GM18502 (cell line): Measurements from ENCODE around the gene GTF2H2C_2.
"Not testable (repeated sequence)": the region's sequence is repeated elsewhere in the genome, so short reads cannot be mapped to it uniquely, and the experiment has no call there.

Experiments
- ATAC-seq: cut with Tn5 transposase; IDR thresholded peaks from one replicate; pipeline ENCODE4 v1.9.1; 2021; ENCODE audit warnings: mild to moderate bottlenecking; ENCODE audit not compliant: unreplicated experiment, poor library complexity

Gene GTF2H2C_2

DNA sequence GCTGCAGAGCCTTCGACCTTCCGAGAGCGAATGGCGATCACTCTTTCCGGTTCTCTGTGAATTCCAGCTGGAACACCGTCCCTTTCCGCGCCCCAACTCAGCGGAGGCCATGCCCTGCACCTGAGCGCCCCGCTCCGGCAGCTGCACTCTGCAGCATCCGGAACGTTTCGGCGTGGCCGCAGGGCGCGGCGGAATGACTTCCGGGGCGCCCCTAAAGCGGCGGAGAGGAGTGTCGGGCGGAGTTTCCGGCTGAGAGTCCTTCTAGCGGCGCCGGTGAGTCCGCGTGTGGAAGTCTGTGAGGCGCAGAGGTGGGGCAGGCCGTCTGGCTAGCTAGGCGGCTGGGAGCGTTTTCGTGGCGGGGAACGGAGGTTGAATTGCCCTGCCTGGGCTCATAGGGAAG, at the start of gene GTF2H2C_2:
GTF2H2C_2 (plus strand) TSS at position 252 of the 400 bp plus-strand sequence.
- ATAC-seq = peak; percentile 98

DNA sequence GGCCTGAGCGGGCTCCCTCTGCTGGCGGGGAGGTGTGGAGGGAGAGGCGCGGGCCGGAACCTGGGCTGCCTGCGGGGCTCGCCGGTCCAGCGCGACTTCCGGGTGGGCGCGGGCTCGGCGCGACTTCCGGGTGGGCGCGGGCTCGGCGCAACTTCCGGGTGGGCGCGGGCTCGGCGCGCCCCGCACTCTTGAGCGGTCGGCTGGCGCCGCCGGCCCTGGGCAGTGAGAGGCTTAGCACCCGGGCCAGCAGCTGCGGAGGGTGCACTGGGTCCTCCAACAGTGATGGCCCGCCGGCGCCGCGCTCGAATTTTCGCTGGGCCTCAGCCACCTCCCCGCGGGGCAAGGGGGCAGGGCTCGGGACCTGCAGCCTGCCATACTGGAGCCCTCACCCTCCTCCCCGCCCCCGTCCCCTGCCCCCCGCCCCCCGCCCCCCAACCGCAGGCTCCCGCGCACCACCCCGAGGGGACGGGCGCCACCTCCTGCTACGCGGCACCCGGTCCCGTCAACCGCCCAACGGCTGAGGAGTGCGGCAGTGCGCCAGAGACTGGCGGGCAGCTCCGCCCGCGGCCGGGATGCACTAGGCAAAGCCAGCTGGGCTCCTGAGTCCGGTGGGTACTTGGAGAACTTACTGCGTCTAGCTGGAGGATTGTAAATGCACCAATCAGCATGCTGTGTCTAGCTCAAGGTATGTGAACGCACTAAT, 14.0 kb upstream of the GTF2H2C_2 start:
- not testable (repeated sequence) for ATAC-seq

DNA sequence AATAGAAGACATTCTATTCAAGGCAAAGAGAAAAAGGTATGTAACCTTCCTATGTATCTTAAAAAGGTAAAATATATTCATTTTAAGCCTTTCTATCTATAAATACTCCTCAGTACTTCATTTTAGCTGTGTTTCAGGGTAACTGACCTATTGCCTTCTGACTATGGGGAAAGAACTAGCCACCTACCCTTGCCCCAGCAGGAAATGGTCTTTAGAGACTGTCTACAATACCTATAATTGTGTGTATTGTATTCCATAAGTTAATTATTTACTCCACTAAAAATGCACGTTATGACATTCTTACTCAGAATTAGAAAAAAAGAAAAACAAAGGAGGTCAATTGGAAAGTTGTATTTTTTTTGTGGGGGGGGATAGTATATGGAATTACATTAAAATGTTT, 6.2 kb downstream of the GTF2H2C_2 start:
- not testable (repeated sequence) for ATAC-seq

DNA sequence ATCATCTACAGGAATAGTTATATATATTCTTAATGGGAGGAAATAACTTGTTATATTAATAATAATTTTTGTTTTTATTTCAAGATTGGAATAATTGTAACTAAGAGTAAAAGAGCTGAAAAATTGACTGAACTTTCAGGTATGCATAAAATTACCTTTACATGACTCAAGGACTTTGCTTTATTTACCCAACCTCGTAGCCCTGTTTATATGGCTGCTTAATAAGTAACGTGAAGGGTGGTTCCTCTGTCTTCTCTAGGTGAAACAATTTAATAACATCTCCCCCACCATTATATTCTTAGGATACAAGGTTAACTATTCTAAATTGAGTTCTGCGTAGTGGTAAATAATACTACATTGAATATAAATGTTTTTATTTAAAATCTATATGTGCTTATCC, 8.0 kb downstream of the GTF2H2C_2 start:
- not testable (repeated sequence) for ATAC-seq

DNA sequence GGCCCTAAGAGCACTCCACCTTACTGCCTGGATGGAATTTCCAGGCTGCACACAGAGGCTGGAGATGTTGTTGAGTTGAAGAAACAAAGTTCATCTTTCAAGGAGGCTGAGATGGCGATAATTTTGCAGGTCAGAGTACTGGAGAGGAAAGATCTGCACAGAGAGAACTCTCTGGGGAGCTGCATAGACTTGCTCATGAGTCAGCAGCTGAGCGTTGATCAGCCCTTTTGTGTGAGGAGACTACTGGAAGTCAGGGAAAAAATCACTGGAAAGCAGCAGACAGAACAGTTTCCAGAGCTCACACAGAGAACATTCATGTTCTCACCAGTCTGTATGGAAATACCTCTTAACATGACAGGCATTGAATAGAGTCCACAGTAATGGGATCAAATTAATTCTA, 23.4 kb downstream of the GTF2H2C_2 start:
- not testable (repeated sequence) for ATAC-seq

DNA sequence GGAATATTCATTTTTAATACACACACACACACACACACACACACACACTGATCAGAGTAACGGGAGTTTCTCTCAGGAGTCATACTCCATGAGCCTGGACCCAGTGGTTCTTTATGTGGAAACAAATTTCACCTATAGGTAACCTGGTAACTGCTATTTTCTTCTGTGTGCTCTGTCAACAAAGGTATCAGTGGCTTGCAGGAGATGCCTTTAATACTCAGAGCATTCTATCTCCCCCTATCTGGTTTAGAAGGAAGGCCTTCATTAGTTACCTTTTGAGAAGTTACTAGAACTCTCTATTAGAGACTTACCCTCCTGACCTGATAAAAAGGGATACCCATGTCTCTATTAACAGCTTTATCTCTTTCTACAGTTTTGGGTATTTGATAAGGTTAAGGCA, 34.4 kb downstream of the GTF2H2C_2 start:
- ATAC-seq = not testable (repeated sequence)

DNA sequence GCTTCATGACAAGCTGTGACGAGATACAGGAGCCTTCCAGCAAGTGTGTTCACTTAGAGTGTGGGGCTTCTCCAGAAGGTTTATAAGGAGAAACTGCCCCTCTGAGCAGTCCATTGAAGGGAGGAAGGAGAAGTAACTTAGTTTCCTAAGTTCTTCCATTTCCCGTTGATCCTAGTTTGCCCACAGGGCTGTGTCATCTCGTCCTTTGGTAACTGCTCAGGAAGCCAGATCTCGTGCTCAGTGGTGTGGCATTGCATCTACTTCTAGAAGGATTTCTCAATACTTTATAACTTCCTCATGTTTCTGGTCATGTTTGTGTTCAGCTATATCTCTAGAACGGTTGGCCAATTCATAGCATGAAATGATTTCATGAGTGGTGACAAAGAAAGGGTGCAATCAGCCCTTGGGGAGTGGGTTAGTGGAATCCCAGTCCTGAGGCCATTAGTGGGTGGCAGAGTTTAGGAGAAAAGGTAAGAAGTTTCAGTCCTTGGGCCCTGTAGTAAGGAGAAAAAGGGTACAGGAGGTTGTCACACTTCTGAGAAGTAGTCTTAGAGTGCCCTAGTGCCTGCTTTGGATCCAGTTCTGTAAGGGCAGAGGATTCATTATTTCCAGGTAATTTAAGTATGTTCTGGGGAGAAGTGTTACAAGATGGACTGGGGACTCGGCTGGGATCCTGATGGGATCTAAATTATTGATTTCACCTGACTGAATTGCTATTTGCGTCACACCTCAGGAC, 36.2 kb downstream of the GTF2H2C_2 start:
- ATAC-seq = not testable (repeated sequence)

DNA sequence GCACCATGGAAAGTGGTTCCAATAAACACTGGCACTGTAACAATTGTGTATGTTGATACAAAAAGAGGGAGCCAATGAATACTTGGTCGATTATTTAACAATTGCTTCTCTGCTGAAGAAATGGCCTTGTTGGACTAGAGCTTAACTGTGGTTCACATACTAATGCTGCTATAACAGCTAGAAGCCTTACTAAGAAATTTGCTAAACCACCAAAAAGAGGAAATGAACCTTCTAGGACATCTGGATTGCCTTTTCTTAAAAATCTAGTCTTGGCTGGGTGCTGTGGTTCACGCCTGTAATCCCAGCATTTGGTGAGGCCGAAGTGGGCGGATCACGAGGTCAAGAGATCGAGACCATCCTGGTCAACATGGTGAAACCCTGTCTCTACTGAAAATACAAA, 41.9 kb downstream of the GTF2H2C_2 start:
- ATAC-seq = peak; percentile 94

DNA sequence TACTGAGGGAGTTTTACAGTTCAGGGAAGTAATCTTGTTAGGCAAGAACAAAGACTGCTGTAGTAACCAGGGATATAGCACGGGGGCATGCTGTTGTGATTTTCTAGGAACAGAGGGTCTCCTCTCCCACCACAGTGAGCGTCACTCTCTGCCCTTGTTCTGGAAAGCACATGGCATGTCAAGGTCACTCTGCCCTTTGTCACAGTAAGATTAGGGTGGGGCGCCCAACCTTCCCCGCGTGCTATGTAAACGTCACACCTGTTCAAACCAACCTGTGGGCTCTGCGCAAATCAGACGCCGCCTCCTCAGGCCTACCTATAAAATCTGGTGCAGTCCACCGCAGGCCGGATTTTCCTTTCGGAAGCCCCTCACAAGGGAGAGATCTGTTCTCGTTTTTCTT, 44.0 kb downstream of the GTF2H2C_2 start:
- not testable (repeated sequence) for ATAC-seq

DNA sequence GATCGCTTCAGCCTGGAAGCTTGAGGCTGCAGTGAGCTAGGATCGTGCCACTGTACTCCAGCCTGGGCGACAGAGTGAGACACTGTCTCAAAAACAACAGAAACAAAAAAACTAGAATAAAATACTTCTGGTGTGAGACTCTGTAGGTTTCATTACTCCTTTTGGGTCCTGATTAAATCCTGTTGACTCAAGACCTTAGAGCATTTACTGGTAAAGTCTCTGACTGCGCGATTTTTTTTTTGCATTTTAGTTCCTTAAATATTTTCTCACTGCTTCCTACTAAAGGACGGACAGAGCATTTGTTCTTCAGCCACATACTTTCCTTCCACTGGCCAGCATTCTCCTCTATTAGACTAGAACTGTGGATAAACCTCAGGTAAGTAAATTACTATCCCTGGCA, 46.8 kb downstream of the GTF2H2C_2 start:
- not testable (repeated sequence) for ATAC-seq

DNA sequence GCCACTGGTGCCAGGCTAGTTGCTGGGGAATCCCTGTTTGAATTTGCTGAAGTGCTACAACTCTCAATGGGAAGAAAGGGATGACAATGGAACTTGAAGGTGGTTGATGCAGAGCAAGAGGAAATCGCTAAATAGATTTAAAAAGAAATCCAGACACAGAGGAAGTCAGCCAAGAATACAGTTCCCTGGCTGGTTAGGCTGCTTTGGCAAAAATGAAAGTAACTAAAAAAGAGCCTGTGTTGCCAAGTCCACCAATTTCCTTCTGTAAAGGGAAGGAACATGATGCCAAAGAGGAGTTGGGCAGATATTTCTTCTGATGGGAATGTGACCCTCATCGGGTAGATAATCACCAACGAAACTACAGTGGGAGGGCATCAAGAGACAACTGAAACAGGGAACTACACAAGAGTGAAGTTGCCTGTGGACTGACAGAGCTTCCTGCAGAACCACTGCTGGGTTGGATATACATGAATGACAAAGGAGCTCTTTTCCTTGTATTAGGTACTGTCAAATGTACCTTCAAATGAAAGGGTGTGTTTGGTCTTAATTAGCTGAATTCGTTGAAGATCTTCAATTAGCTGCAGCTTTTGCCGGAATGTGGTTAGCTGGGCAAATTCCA, 49.0 kb downstream of the GTF2H2C_2 start:
- ATAC-seq = not testable (repeated sequence)

DNA sequence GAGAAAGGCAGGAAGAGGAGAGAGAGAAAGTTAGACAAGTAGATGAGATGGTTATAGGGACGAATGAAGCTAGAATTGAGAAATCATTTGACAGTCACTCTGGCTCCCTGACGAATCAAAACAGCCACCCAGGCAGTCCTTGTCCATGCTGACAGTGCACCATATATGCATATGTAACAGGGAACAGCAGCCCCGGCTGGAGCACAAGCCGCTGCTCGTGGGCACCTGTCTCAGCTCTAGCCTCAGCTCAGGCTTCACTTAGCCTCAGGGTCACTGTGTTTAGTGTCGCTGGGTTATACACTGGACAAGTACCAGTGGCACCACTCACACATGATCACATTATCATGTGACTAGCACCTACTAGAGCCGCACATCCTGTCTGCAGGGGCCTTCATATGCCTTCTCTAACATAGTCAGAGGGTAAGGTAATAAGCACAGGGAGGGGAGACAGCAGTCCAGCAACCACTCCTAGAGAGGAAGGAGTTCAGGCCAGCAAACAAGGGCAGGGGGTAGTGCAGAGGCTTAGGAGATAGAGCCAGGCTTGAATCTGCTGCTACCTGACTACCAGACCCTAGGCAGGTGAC, 54.9 kb downstream of the GTF2H2C_2 start:
- ATAC-seq = not testable (repeated sequence)
